Type B pancreatic cell (in vitro differentiated cells): ENCODE results near the gene XNDC1N. TPM values are rescaled to one million over a fixed set of nuclear protein-coding genes. Genes with fewer than 3 reads are reported as not detected.
"Not testable (repeated sequence)": the region's sequence is repeated elsewhere in the genome, so short reads cannot be mapped to it uniquely, and the experiment has no call there.

Experiments
- DNase-seq: peaks from one replicate; pipeline ENCODE4 v3.0.0; 2021; ENCODE audit warnings: mixed read lengths; ENCODE audit not compliant: unreplicated experiment; ENCODE audit errors: extremely low spot score
- H3K27ac Mint-ChIP-seq: 2 replicates; pipeline ENCODE4 v1.8.0; 2021; ENCODE audit warnings: mild to moderate bottlenecking, mixed read lengths
- H3K27me3 Mint-ChIP-seq: 2 replicates; pipeline ENCODE4 v1.8.0; 2021; ENCODE audit warnings: mixed read lengths
- H3K36me3 Mint-ChIP-seq: 2 replicates; pipeline ENCODE4 v1.8.0; 2021; ENCODE audit warnings: mixed read lengths
- H3K4me1 Mint-ChIP-seq: one replicate; pipeline ENCODE4 v1.8.0; 2021; ENCODE audit warnings: mixed read lengths; ENCODE audit not compliant: unreplicated experiment
- H3K4me3 Mint-ChIP-seq: 2 replicates; pipeline ENCODE4 v1.8.0; 2021; ENCODE audit warnings: mild to moderate bottlenecking, mixed read lengths
- H3K9me3 Mint-ChIP-seq: 2 replicates; pipeline ENCODE4 v1.8.0; 2021; ENCODE audit warnings: mixed read lengths
- total RNA-seq: library from RNA; stranded (reverse); gene quantifications from 2 replicates; pipeline ENCODE4 v1.2.1, GENCODE V29; 2021; ENCODE audit warnings: low replicate concordance
- TF ChIP-seq, protein P1 (sequence below): fragments of 200-600 bp; sonication (generic); conservative IDR thresholded peaks from 2 replicates; pipeline ENCODE4 v1.5.0; 2021; ENCODE audit warnings: antibody characterized with exemption, mild to moderate bottlenecking

Gene XNDC1N
- total RNA-seq, 1 donor from 2014 or later, result 15.6 TPM

DNA sequence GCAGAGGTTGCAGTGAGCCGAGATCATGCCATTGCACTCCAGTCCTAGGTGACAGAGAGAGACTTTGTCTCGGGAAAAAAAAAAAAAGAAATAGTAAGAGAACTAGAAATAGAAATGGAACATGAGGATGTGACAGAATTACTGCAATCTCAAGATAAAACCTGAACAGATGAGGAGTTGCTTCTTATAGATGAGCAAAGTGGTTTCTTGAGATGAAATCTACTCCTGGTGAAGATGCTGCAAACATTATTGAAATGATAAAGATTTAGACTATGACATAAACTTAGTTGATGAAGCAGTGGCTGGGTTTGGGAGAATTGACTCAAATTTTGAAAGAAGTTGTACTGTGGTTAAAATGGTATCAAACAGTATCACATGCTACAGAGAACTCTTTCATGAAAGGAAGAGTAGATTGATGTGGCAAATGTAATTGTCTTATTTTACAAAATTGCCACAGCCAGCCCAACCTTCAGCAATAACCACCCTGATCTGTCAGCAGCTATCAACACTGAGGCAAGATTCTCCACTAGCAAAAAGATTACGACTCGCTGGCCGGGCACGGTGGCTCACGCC lies 13.7 kb downstream of the XNDC1N start:
- peaks cover 6% of the 10 kb centered on the region for H3K4me1 Mint-ChIP-seq
- H3K4me3 Mint-ChIP-seq, result no peak overlapping the region
- no peaks in the 10 kb centered on the region for H3K27me3 Mint-ChIP-seq
- H3K9me3 Mint-ChIP-seq, result no peaks in the 10 kb centered on the region
- no peak overlapping the region for H3K27ac Mint-ChIP-seq
- no peak for DNase-seq
- TF ChIP-seq, protein P1, sequence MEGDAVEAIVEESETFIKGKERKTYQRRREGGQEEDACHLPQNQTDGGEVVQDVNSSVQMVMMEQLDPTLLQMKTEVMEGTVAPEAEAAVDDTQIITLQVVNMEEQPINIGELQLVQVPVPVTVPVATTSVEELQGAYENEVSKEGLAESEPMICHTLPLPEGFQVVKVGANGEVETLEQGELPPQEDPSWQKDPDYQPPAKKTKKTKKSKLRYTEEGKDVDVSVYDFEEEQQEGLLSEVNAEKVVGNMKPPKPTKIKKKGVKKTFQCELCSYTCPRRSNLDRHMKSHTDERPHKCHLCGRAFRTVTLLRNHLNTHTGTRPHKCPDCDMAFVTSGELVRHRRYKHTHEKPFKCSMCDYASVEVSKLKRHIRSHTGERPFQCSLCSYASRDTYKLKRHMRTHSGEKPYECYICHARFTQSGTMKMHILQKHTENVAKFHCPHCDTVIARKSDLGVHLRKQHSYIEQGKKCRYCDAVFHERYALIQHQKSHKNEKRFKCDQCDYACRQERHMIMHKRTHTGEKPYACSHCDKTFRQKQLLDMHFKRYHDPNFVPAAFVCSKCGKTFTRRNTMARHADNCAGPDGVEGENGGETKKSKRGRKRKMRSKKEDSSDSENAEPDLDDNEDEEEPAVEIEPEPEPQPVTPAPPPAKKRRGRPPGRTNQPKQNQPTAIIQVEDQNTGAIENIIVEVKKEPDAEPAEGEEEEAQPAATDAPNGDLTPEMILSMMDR, result no peak
- peaks cover 42% of the 10 kb centered on the region for H3K36me3 Mint-ChIP-seq

- Mint-ChIP-seq H3K4me3 (no peak overlapping the region), H3K4me1 (peaks cover 6% of the 10 kb centered on the region), H3K27me3 (no peaks in the 10 kb centered on the region), H3K36me3 (peaks cover 40% of the 10 kb centered on the region), H3K27ac (no peak overlapping the region), H3K9me3 (no peaks in the 10 kb centered on the region)
- DNase-seq, result no peak
- TF ChIP-seq, protein P1, result no peak
Measured at GRCh38 chr11:71913756-71914526, 14.5 kb downstream of the XNDC1N start.

DNA sequence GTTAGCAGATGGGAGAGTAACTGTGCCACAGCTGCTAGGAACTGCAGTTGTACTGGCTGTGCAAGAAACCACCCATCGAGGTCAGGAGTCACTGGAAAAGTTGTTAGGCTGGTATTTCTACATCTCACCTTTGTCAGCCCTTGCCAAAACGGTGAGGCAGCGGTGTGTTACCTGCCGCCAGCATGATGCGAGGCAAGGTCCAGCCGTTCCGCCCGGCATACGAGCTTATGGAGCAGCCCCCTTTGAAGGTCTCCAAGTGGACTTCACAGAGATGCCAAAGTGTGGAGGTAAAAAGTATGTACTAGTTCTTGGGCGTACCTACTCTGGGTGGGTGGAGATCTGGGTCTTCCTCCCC lies 16.4 kb downstream of the XNDC1N start:
- H3K4me1 Mint-ChIP-seq, H3K9me3 Mint-ChIP-seq, DNase-seq, H3K27ac Mint-ChIP-seq, H3K4me3 Mint-ChIP-seq, H3K27me3 Mint-ChIP-seq: not testable (repeated sequence)
- peaks cover 35% of the 10 kb centered on the region for H3K36me3 Mint-ChIP-seq

DNA sequence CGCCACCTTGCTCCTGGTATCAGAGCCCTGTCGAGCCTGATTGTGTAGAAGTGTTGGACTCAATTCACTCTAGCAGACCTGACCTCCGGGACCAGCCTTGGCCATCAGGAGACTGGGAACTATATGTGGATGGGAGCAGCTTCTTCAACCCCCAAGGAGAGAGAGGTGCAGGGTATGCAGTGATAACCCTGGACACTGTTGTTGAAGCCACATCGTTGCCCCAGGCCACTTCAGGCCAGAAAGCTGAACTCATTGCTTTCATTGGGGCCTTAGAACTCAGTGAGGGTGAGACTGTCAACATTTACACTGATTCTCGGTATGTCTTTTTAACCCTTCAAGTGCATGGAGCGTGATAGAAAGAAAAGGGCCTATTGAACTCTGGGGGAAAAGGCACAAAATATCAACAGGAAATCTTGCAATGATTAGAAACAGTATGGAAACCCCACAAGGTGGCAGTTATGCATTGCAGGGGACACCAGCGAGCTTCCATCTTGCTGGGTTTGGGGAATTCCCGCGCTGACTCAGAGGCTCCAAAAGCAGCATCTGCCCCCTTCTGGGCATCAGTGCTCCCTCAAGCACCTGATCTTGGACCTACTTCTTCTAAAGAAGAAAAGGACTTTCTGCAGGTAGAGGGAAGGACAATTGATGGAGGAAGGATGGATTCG lies 16.9 kb downstream of the XNDC1N start:
- not testable (repeated sequence) for DNase-seq, H3K27me3 Mint-ChIP-seq, H3K4me1 Mint-ChIP-seq, H3K27ac Mint-ChIP-seq, H3K9me3 Mint-ChIP-seq, H3K4me3 Mint-ChIP-seq
- peaks cover 32% of the 10 kb centered on the region for H3K36me3 Mint-ChIP-seq

DNA sequence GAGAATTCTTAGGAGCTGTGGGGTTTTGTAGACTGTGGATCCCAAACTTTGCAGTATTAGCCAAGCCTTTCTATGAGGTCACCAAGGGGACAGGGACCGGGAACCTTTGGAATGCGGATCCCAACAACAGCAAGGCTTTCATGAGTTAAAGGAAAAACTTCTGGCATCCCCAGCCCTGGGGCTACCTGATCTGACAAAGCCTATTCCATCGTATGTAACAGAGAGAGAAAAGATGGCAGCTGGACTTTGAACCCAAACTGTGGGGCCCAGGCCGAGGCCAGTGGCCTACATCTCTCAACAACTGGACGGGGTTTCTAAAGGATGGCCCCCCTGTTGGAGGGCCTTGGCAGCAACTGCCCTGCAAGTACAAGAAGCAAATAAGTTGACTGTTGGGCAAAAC lies 17.6 kb downstream of the XNDC1N start:
- H3K27me3 Mint-ChIP-seq, H3K9me3 Mint-ChIP-seq, DNase-seq, H3K4me1 Mint-ChIP-seq, H3K4me3 Mint-ChIP-seq, H3K27ac Mint-ChIP-seq: not testable (repeated sequence)
- peaks cover 32% of the 10 kb centered on the region for H3K36me3 Mint-ChIP-seq

- peaks cover 23% of the 10 kb centered on the region for H3K36me3 Mint-ChIP-seq
Measured at GRCh38 chr11:71908218-71908617, 20.2 kb downstream of the XNDC1N start.

DNA sequence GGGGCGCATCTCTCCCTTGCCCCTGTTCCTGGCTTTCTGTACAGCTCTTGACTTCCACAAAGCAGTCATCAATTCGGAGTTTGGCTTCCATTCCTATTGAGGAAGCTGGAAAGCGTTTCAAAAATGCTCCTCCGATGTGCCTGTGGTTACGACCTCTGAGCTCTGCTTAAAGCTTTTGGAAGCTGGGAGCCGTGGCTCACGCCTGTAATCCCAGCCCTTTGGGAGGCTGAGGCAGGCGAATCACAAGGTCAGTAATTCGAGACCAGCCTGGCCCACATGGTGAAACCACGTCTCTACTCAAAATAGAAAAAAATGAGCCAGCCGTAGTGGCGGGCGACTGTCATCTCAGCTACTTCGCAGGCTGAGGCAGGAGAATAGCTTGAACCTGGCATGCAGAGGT lies 27.3 kb downstream of the XNDC1N start:
- not testable (repeated sequence) for H3K27me3 Mint-ChIP-seq, DNase-seq, H3K27ac Mint-ChIP-seq, H3K4me3 Mint-ChIP-seq, H3K9me3 Mint-ChIP-seq, H3K4me1 Mint-ChIP-seq
- peaks cover 29% of the 10 kb centered on the region for H3K36me3 Mint-ChIP-seq

More at GRCh38 chr11:71908218-71908617, 20.2 kb downstream of the XNDC1N start:
- DNase-seq, result no peak
- Mint-ChIP-seq H3K27me3 (no peaks in the 10 kb centered on the region), H3K4me3 (no peak overlapping the region), H3K27ac (no peak overlapping the region), H3K9me3 (no peaks in the 10 kb centered on the region), H3K4me1 (no peaks in the 10 kb centered on the region)
- TF ChIP-seq, protein P1, result no peak
